Heart left ventricle (tissue), 13 donors: ENCODE results near the gene AOC2.

Experiments
- CTCF ChIP-seq, 12 donors: fragments of 200-600 bp; sonication (generic) in 4 of 12; IDR thresholded peaks; one replicate each; pipeline versions ENCODE4 v1.5.0 to v1.8.0; 2018 to 2022; ENCODE audit warnings: antibody characterized with exemption in 12 of 12, mild to moderate bottlenecking in 5 of 12
- POLR2A ChIP-seq, 2 donors: fragments of 450-650 bp; IDR thresholded peaks; one replicate each; pipeline ENCODE4 v1.6.1; 2017; ENCODE audit warnings: antibody characterized with exemption in 2 of 2, mild to moderate bottlenecking in 2 of 2, moderate library complexity in 2 of 2
- donor health status: ischemic (EF 13 %, LVEDD 7.1; RV severe dilation, severe dysfunction).
- donor health status: DM: no; HTN: yes; CAD: no.
- donor health status: DM: no; HTN: no; CAD: no.
- donor health status: ischemic (EF 25% LVEDD 6.9; RV normal size, moderate dysfunction).
- donor health status: ischemic (EF 25% LVEDD 5.7; RV mildly dilated, moderate dysfunction).
- donor health status: ischemic (EF 35%, LVEDD 5.7; RV mildly dilated, moderate dysfunction).
- donor health status: nonischemic (EF 11% LVEDD 7.7; RV severe dilation, severe dysfunction).
- donor health status: DM: yes; HTN: yes; CAD: no.
- donor health status: PGD.
- donor health status: ischemic (EF 29% LVEDD 5.4; RV normal size, mild dysfunction).
- donor health status: nonischemic (EF 23%, LVEDD 6.1; RV moderate dilation, normal function).

- TF ChIP-seq CTCF (IDR thresholded peaks at IDR 0.05): no peak
- no peak for TF ChIP-seq POLR2A (IDR thresholded peaks at IDR 0.05)
Measured at GRCh38 chr17:42883802-42884558, 39.6 kb downstream of the AOC2 start.
